Activated CD4-positive, alpha-beta T cell treated with anti-CD3 and anti-CD28 coated beads, Interleukin-2, Interleukin-6, amounts not matched to agents 100 ng/mL and 50 ng/mL, durations not matched to agents 16 hours and 8 hours (primary cell): ENCODE measurements around the gene LCN15.

Source experiments
- DNase-seq: peaks from one replicate; pipeline ENCODE4 v3.0.0-alpha.2; 2020

LCN15 gene

DNA sequence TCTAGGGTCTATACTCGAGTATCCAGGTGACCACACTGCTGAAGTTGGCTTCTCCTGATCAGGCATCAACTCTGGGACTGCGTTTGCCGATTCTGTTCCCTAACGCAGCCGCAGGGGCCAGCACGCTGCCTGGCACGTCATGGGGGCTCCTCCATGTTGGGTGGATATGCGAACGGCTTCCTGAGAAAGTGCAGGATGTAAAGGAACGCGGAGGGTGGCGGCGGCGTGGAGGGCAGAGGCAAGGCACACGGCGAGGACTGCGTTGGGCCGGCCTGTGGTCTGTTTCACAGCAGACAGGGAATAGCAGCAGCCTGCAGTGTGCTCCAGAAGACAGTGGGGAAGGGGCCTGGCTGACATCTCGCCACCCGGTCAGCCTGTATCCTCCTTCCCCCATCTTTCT, 25.4 kb downstream of the LCN15 start:
- no peak for DNase-seq

DNA sequence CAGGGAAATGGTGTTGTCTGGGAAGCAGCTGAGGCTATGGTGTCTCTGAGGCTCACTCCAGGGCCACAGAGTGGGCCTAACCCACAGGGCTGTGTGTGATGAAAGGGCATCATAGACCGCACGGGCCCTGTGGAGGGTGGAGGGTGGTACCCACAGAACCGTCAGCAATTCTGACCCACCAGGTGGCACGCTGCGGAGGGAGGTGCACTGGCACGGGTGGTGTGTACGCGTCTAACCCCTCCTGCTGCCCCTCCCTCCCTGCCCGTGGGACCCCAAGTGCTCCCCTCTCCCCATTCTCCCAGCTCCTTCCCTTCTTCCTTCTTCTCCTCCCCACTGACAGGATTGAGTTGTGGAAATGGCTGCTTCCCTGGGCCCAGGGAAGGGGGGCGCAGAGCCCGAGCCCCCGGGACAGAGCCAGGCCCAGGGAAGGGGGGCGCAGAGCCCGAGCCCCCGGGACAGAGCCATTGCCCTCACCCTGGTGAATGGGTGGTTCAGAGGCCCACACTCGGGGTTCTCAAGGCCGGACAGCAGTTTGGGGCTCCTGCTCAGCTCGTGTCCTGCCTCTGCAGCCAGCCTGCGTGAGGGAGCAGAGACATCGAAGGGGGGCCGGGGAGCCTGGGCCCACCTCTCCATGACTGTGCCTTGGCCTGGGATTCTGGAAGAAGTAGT, 28.4 kb downstream of the LCN15 start:
- DNase-seq, result no peak

- DNase-seq, result peak; percentile 57
These were observed 29.4 kb downstream of the LCN15 start for GRCh38 chr9:136734837-136735496.

- no peak for DNase-seq
These were observed 30.7 kb downstream of the LCN15 start for GRCh38 chr9:136733611-136734010.

GRCh38 chr9:136732444-136733178, 31.7 kb downstream of the LCN15 start:
- DNase-seq, result no peak

DNA sequence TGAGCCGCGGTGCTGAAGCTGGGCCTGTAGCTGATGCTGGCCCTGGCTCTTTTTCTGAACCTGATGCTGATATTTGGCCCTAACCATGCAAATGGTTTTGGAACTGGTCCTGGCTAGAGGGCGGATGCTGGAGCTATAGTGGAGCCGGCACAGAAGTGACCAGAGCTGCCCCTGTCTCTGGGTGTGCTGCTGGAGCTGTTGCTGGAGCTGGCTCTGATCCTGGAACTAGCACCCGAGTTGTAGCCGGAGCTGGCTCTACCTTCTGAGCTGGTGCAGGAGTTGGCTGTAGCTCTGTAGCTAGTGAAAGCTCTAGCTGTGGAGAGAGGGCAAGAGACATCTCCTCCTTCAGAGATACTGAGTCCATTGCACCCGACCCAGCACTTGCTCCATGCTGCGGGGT, 34.4 kb downstream of the LCN15 start:
- no peak for DNase-seq

GRCh38 chr9:136729144-136729543, 35.2 kb downstream of the LCN15 start:
- DNase-seq, result peak; percentile 55

GRCh38 chr9:136728548-136729123, 35.7 kb downstream of the LCN15 start:
- peak; percentile 26 for DNase-seq

- DNase-seq, result peak; percentile 94
These were observed 36.2 kb downstream of the LCN15 start for GRCh38 chr9:136728080-136728547.

- DNase-seq, result peak; percentile 66
These were observed 37.6 kb downstream of the LCN15 start for GRCh38 chr9:136726631-136727191.

- peak; percentile 14 for DNase-seq
These were observed 38.2 kb downstream of the LCN15 start for GRCh38 chr9:136726118-136726517.

- DNase-seq, result peak; percentile 13
These were observed 38.7 kb downstream of the LCN15 start for GRCh38 chr9:136725612-136726011.

DNA sequence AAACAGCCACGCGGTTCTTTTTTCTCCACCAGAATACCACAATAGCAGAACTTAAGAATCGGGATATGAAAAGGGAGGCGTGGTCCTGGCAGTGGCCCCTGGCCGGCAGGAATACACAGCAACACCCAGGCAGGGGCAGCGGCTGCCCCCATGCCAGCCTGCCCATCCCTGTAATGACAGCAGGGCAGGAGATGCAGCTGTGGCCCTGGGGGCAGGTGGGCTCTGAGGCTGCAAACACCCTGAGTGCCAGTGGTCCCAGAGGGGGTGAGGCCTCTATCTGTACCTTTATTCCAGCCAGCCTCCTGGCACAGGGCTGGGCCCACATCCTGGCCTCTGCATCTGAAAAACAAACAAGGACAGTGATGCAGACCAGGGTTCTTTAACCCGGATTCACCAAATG, 39.5 kb downstream of the LCN15 start:
- DNase-seq, result no peak

DNA sequence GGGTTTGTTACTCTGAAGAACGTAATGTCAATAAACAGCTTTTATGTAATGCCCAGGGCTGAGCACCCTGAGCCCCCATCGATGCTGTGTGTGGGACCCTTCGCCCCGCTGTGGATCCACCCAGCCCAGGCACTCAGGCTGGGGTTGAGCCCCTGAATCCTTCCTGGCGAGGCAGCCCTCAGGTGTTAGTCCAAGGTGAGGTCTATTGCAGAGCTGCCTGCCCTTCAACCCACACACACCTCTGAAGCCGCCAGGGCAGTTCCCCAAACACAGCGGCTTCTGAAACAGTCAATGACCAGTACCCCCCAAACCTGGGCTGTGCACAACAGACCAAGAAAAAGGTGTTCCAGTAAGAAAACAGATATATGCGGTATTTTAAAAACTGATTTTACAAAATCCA, 40.3 kb downstream of the LCN15 start:
- DNase-seq, result no peak

GRCh38 chr9:136723362-136723976, 40.8 kb downstream of the LCN15 start:
- DNase-seq, result no peak

GRCh38 chr9:136722969-136723356, 41.4 kb downstream of the LCN15 start:
- peak; percentile 40 for DNase-seq

DNA sequence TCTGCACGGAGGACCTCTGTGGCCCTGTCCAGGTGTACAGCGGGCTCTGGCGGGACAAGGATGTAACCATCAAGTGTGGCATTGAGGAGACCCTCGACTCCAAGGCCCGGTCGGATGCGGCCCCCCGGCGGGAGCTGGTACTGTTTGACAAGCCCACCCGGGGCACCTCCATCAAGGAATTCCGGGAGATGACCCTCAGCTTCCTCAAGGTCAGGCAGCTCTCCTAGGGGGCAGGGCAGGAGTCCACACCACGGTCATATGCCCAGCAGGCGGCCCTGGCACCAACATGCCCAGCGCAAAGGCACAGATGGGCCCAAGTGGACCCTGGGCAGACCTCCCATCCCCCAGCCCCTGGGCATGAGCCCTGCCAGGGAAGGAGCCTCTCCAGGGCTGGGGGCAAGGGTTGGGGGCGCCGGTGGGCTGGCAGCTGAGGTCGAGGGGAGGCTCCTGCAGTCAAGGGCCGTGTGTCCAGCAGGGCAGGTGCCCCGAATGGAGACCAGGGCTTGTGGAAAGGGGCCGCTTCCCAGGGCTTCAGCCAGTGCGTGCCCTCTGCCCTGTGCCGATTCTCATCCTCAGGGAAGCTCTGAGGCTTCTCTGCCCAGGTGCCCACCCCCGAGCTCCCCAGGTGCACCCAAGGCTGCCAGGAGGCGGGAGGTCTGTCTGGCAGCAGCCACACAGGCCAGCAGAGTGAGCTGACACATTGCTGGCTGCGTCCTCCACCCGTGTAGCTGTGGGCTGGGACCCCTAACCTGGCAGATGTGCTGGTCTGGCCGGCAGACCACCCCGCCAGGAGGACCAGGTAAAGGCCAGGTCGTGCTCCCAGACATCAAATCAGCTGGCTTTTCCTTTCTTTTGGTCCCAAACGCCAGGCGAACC, 42.0 kb downstream of the LCN15 start:
- DNase-seq, result peak; percentile 41

- peak; percentile 51 for DNase-seq
These were observed 42.8 kb downstream of the LCN15 start for GRCh38 chr9:136721339-136722092.

GRCh38 chr9:136720898-136721338, 43.4 kb downstream of the LCN15 start:
- peak; percentile 16 for DNase-seq

- peak; percentile 15 for DNase-seq
These were observed 43.9 kb downstream of the LCN15 start for GRCh38 chr9:136720251-136720897.
